HUDEP-2 (cell line): ENCODE results near the gene PPP1R9B.
A peak's percentile ranks its signal among the peaks of the same experiment; 100 is the strongest.

ENCODE experiments used
- DNase-seq, 76 experiments: peaks; one replicate each; lab custom pipeline; 2025; ENCODE audit not compliant: unreplicated experiment in 76 of 76; lab: John Stamatoyannopoulos, UW

PPP1R9B gene

GRCh38 chr17:50174444-50174843 lies 24.0 kb upstream of the PPP1R9B start:
- DNase-seq = no peak

- no peak for DNase-seq
These were observed 23.0 kb upstream of the PPP1R9B start for GRCh38 chr17:50173335-50173941.

GRCh38 chr17:50172936-50173334 lies 22.5 kb upstream of the PPP1R9B start:
- DNase-seq = no peak

GRCh38 chr17:50172130-50172529 lies 21.7 kb upstream of the PPP1R9B start:
- no peak for DNase-seq

DNA sequence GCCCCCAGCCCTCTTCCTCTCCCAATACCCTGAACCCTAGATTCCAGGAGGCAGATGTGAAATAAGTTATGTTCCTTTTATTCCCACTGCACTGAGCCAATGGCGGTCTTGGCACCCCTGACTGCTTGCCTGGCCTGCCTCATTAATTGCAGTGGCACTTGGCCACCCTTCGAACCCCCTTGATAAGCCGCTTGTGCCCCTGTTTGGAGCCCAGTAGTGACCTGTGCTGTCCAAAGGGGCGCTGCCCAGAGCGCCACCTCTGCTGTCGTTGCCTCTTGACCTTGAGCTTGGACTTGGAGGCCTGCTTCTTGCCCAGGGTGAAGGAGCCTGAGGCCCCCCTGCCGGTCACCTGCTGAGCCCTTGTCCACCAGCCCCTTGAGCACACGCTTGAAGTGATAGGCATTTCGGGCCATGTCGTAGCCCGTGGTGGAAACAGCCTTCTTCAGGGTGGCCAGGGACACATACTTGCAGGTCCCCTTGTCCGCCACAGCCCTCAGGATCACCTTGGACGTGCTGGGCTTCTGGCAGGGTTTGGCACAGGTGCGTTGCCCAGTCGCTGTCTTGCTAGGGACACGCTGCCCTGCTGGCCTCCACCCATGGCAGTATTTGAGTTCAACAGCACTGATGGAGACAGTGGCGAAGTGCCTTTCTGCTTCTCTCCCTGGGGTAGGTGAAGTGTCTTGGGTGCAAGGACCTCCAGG lies 21.0 kb upstream of the PPP1R9B start:
- no peak for DNase-seq

- DNase-seq = no peak
These were observed 20.3 kb upstream of the PPP1R9B start for GRCh38 chr17:50170662-50171370.

DNA sequence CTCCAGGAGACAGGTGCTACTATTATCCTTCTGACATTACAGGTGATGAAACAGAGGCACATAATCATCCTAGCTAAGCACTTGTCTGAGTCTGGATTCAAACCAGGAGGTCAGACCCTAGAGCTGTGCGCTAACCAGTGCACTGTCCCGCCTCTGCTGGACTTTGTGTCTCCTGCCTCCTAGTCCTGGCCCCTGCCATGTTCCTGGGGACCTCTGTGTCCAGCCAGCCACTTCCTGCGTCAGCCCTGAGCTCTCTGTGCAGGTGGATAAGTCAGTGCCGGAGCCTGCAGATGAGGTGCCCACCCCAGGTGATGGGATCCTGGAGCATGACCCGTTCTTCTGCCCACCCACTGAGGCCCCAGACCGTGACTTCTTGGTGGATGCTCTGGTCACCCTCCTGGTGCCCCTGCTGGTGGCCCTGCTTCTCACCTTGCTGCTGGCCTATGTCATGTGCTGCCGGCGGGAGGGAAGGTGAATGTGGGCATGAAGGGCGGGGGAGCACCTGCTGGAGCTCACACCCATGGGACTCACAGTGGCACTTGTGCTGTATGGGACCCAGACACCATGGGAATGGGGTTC lies 19.5 kb upstream of the PPP1R9B start:
- no peak for DNase-seq

DNA sequence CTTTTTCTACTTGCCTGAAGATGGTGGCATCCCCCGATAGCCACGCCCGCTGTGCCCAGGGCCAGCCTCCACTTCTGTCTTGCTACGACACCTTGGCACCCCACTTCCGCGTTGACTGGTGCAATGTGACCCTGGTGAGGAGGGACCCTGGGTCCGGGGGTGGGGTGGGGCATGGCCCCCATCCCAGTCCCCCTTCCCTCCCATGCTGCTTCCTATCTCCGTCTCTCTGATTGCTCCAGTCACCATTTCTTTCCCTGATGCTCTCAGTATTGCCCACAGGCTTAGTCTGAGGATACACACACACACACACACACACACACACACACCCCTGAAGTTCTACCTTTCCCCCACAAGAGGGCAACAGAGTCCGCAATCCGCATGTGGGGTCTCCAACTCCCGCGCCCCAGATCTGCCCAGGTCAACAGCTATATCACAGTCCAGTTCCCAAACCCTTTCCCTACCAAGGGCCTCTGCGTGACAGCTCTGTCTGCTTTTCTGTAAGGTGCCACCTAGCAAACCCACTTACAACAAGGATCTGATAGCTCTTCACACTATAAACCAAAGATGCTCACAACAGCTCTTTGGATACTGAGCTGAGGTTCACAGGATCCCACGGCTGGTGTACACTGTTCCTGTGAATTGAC lies 18.8 kb upstream of the PPP1R9B start:
- peak in 43 of 76 experiments; percentile 3 to 62 (median 37) for DNase-seq

GRCh38 chr17:50168319-50168718 lies 17.8 kb upstream of the PPP1R9B start:
- no peak for DNase-seq

DNA sequence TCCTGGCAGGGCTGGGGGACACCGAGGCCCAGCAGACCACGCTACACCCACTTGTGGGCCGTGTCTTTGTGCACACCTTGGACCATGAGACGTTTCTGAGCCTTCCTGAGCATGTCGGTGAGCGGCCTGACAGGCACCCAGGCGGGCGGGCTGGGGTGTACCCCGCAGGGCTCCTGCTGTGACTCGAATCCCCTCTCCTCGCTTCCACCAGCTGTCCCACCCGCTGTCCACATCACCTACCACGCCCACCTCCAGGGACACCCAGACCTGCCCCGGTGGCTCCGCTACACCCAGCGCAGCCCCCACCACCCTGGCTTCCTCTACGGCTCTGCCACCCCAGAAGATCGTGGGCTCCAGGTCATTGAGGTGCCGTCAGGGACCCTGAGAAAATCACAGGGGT lies 16.9 kb upstream of the PPP1R9B start:
- DNase-seq = no peak

GRCh38 chr17:50166518-50167181 lies 16.2 kb upstream of the PPP1R9B start:
- no peak for DNase-seq

DNA sequence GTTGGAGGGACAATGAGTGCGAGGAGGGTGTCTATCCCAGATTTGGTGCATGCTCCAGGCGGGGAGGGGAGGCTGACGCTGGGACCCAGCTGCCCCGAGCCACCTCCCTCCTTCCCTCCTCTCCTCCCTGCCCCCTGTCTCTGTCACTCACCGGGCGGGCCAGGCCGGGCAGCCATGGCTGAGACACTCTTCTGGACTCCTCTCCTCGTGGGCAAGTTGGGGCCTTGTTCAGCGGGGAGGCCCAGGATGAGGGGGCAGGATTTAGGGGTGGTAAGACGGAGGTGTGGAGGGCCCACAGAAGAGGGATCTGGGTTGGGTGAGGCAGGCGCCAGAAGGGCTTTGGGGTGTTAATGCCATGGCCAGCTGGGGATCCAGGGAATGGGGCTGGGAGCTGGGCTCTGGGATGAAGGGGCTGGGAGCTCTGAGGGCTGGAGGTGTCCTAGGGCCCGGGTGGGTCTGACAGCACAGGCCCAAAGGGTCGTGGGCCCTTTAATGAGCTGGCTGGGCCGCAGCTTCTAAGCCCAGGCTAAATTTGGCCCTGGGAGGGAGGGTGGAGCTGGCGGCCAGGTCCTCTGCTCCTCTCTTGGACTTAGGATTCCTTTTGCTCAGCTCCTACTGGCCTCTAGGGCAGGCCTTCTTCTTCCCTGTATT lies 15.5 kb upstream of the PPP1R9B start, which contains the start of gene SGCA:
Gene SGCA, plus strand, starts transcription at position 139 of the 651 bp plus-strand sequence. Its CDS starts 36 bp downstream, at position 175.
- no peak for DNase-seq

DNA sequence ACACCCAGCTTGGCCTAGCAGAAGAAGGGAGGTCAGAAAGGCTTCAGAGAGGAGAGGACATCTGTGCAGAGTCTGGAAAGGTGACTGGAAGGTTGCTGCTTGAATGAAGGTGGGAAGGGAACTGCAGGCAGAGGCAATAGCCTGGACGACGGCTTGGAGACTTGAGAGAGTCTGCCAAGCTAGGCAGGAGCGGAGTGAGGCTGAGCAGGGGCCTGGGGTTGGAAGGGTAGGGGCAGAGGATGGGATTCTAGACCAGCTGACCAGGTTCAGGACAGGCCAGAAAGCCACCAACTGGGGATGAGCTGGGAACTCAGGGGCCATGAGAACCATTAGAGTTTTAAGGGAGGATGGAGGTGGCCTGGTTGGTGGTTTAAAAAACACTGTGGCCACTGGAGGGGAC lies 15.0 kb upstream of the PPP1R9B start:
- DNase-seq = no peak

DNA sequence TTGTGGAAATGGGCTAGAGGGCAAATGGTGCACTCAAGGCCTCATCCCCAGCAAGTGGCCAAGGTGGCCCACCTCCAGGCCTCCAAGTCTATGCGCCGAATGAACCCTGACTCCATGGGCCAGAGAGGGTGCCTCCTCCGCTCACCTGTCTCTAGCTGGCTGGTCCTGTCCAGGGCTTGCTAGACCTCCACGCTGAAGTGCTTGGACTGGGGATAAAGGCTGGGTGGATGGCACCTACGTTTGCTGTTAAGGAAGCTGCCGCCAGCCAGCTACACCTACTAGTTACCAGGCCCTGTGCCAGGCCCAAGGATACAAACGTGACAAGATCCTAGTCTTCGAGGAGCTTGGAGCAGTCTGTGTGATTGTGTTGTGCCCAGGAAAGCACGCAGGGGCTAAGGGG lies 14.6 kb upstream of the PPP1R9B start:
- DNase-seq = no peak

GRCh38 chr17:50164697-50164988 lies 14.2 kb upstream of the PPP1R9B start:
- no peak for DNase-seq

DNA sequence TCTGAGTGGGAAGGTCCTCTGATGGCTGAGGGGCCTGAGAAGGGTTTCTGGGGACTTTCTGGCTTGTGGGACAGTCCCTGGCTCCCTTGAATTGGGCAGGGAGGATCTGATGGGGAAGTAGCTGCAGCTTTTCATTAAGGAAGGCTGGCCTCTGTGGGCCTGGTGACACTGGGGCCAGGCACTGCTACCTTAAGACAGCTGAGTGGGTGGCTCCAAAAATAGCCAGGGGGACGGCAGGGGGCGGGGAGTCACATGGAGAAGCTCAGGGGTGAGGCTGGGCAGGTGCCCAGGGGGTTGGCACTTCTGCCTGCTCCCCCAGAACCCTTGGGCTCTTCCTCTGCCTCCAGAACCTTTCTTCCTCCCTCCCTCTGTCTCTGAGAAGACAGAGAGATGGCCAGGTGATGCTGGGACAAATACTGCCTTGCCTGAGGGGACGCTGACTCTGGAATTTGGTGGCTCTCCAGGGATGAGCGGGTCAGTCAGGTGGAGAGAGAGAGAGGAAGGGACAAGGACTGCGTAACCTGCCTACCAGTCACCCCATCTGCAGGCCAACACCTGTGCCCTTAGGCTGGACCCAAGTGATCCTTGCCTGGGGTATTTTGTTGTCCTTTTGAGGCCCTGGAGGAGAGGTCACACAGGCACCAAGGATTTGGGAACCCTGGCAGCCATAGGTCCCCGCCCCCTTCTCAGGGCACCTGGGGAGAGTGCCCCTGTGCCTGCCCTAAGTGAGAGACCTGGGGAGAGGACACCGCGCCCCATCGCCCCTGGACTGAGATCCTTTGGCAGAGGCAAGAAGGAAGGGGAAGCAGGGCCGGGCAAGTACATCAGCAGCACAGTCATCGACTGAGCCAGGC lies 13.6 kb upstream of the PPP1R9B start:
- DNase-seq = no peak

DNA sequence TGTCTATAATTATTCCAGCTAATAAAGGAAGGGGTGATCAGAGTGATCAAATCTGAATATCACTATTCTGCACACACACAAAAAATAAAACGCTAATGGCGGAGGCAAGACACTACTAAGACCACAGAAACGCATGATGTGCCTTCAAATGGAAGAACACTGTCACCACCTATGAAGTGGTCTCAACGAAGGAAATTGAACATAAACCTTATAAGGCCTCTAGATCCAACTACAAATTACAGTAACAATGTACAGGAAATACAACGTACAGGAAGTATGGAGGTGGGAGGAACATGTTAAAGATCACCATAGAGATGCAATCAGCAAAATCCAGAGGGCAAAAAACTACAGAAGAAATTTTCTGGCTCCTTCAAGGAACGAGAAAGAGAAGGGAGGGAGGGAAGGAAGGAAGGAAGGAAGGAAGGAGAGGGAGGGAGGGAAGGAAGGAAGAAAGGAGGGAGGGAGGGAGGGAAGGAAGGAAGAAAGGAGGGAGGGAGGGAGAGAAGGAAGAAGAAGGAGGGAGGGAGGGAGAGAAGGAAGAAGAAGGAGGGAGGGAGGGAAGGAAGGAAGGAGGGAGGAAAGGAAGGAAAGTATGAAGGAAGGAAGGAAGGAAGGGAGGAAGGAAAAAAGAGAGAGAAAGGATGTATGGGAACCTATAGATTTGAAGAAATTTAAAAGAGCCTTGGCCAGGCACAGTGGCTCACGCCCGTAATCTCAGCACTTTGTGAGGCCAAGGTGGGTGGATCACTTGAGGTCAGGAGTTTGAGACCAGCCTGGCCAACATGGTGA lies 12.2 kb upstream of the PPP1R9B start:
- DNase-seq = no peak

- DNase-seq = no peak
These were observed 11.4 kb upstream of the PPP1R9B start for GRCh38 chr17:50161911-50162288.
